Measurements from ENCODE around the gene TMCO5A.

GRCh38 chr15:37888356-37888755 lies 46.1 kb upstream of the TMCO5A start:
- TF ChIP-seq CTCF (IDR thresholded peaks at IDR 0.05) (no peak), POLR2A (IDR thresholded peaks at IDR 0.05) (no peak)

All from adrenal gland (tissue), 5 donors.